ENCODE data around the gene ACO1.

Gene ACO1

GRCh38 chr9:32401488-32401887, 17.0 kb downstream of the ACO1 start:
- H3K36me3 ChIP-seq (ENCODE audit: insufficient read depth, low read length), result peaks cover 13% of the 10 kb centered on the region
- H3K79me2 ChIP-seq (ENCODE audit: insufficient read depth, low read length), result no peaks in the 10 kb centered on the region
- no peaks in the 10 kb centered on the region for H3K27me3 ChIP-seq (ENCODE audit: insufficient read depth, low read length)
- H3K9me2 ChIP-seq (ENCODE audit: low read depth, low read length), result no peaks in the 10 kb centered on the region
- no peaks in the 10 kb centered on the region for H3F3A ChIP-seq (ENCODE audit: insufficient read depth, low read length)
- no peak overlapping the region for H3K4me3 ChIP-seq (ENCODE audit: low read depth, low read length, poor library complexity, severe bottlenecking)
- no peaks in the 10 kb centered on the region for H4K20me1 ChIP-seq (ENCODE audit: insufficient read depth, low read length)
- TF ChIP-seq, protein P1, sequence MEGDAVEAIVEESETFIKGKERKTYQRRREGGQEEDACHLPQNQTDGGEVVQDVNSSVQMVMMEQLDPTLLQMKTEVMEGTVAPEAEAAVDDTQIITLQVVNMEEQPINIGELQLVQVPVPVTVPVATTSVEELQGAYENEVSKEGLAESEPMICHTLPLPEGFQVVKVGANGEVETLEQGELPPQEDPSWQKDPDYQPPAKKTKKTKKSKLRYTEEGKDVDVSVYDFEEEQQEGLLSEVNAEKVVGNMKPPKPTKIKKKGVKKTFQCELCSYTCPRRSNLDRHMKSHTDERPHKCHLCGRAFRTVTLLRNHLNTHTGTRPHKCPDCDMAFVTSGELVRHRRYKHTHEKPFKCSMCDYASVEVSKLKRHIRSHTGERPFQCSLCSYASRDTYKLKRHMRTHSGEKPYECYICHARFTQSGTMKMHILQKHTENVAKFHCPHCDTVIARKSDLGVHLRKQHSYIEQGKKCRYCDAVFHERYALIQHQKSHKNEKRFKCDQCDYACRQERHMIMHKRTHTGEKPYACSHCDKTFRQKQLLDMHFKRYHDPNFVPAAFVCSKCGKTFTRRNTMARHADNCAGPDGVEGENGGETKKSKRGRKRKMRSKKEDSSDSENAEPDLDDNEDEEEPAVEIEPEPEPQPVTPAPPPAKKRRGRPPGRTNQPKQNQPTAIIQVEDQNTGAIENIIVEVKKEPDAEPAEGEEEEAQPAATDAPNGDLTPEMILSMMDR (IDR thresholded peaks at IDR 0.05; ENCODE audit: low read length), result no peak
- no peak for TF ChIP-seq EZH2 (IDR thresholded peaks at IDR 0.05; ENCODE audit: borderline replicate concordance, low read length)
- H2AFZ ChIP-seq (ENCODE audit: low read length), result no peak overlapping the region
- no peak overlapping the region for H3K27ac ChIP-seq (ENCODE audit: low read depth, low read length, poor library complexity, severe bottlenecking)
- no peak overlapping the region for H3K9ac ChIP-seq (ENCODE audit: low read length)
- H3K4me2 ChIP-seq (ENCODE audit: low read length), result no peak overlapping the region
- H3K9me3 ChIP-seq (ENCODE audit: low read length), result no peaks in the 10 kb centered on the region
- no peaks in the 10 kb centered on the region for H3K4me1 ChIP-seq (ENCODE audit: insufficient read depth, low read length, severe bottlenecking)

- Histone ChIP-seq H3K4me2 (ENCODE audit: low read length) (no peak overlapping the region), H3K4me1 (ENCODE audit: insufficient read depth, low read length, severe bottlenecking) (no peaks in the 10 kb centered on the region), H3K9me3 (ENCODE audit: low read length) (no peaks in the 10 kb centered on the region), H3K79me2 (ENCODE audit: insufficient read depth, low read length) (no peaks in the 10 kb centered on the region), H3K9me2 (ENCODE audit: low read depth, low read length) (no peaks in the 10 kb centered on the region), H3K27me3 (ENCODE audit: insufficient read depth, low read length) (no peaks in the 10 kb centered on the region), H4K20me1 (ENCODE audit: insufficient read depth, low read length) (no peaks in the 10 kb centered on the region), H3K9ac (ENCODE audit: low read length) (no peak overlapping the region), H2AFZ (ENCODE audit: low read length) (no peak overlapping the region), H3K36me3 (ENCODE audit: insufficient read depth, low read length) (peaks cover 32% of the 10 kb centered on the region), H3K4me3 (ENCODE audit: low read depth, low read length, poor library complexity, severe bottlenecking) (no peak overlapping the region), H3K27ac (ENCODE audit: low read depth, low read length, poor library complexity, severe bottlenecking) (no peak overlapping the region), H3F3A (ENCODE audit: insufficient read depth, low read length) (no peaks in the 10 kb centered on the region)
- TF ChIP-seq, protein P1 (IDR thresholded peaks at IDR 0.05; ENCODE audit: low read length), result no peak
- no peak for TF ChIP-seq EZH2 (IDR thresholded peaks at IDR 0.05; ENCODE audit: borderline replicate concordance, low read length)
Observed at GRCh38 chr9:32403567-32404260, 19.3 kb downstream of the ACO1 start.

- Histone ChIP-seq H3K9ac (ENCODE audit: low read length) (no peak overlapping the region), H3K79me2 (ENCODE audit: insufficient read depth, low read length) (no peaks in the 10 kb centered on the region), H3K27ac (ENCODE audit: low read depth, low read length, poor library complexity, severe bottlenecking) (no peak overlapping the region), H2AFZ (ENCODE audit: low read length) (no peak overlapping the region), H3K4me2 (ENCODE audit: low read length) (no peak overlapping the region), H3K9me2 (ENCODE audit: low read depth, low read length) (no peaks in the 10 kb centered on the region), H3K4me1 (ENCODE audit: insufficient read depth, low read length, severe bottlenecking) (no peaks in the 10 kb centered on the region), H3K4me3 (ENCODE audit: low read depth, low read length, poor library complexity, severe bottlenecking) (no peak overlapping the region), H3F3A (ENCODE audit: insufficient read depth, low read length) (no peaks in the 10 kb centered on the region), H3K9me3 (ENCODE audit: low read length) (no peaks in the 10 kb centered on the region), H4K20me1 (ENCODE audit: insufficient read depth, low read length) (no peaks in the 10 kb centered on the region), H3K36me3 (ENCODE audit: insufficient read depth, low read length) (peaks cover 37% of the 10 kb centered on the region), H3K27me3 (ENCODE audit: insufficient read depth, low read length) (no peaks in the 10 kb centered on the region)
- TF ChIP-seq EZH2 (IDR thresholded peaks at IDR 0.05; ENCODE audit: borderline replicate concordance, low read length), result no peak
- TF ChIP-seq, protein P1 (IDR thresholded peaks at IDR 0.05; ENCODE audit: low read length), result no peak
Observed at GRCh38 chr9:32404402-32404801, 20.0 kb downstream of the ACO1 start.

All from OCI-LY1 (cell line).